Head of caudate nucleus (tissue), 42 donors: ENCODE results near the gene FBXO34.

ENCODE experiments used
- DNase-seq, 42 donors: peaks; one replicate each; pipeline versions ENCODE4 v3.0.0 to v3.0.0-alpha.2; 2020 to 2021; ENCODE audit warnings: mixed read lengths in 7 of 42
- intact Hi-C: fragments of 100-400 bp; cut with DNase I; formaldehyde crosslinking; loops from one replicate; pipeline ENCODE4 v1.15.0; 2022

FBXO34 gene

GRCh38 chr14:55270832-55271571 is at the start of gene FBXO34:
FBXO34 (plus strand) TSS chr14:55271421; CDS start chr14:55350391, 78,970 bp downstream.
- DNase-seq = peak; percentile 97 to 100 (median 99)
- intact Hi-C loops = loop anchor here (5.0 to 10.0 kb wide), 3 partner anchors 81 to 706 kb away; partner anchors contain the start of genes ATG14 and SAMD4A

- intact Hi-C loops = no loop called here
- no peak for DNase-seq
Observed at GRCh38 chr14:55221968-55222367, 49.3 kb upstream of the FBXO34 start.

- no peak for DNase-seq
- intact Hi-C loops = no loop called here
Observed at GRCh38 chr14:55223364-55223763, 47.9 kb upstream of the FBXO34 start.

GRCh38 chr14:55228261-55228660 is 43.0 kb upstream of the FBXO34 start:
- intact Hi-C loops = no loop called here
- DNase-seq = no peak

- no peak for DNase-seq
- intact Hi-C loops = no loop called here
Observed at GRCh38 chr14:55233591-55233990, 37.6 kb upstream of the FBXO34 start.

- no peak for DNase-seq
- intact Hi-C loops = no loop called here
Observed at GRCh38 chr14:55238019-55238680, 33.1 kb upstream of the FBXO34 start.

GRCh38 chr14:55239320-55239719 is 31.9 kb upstream of the FBXO34 start:
- intact Hi-C loops = no loop called here
- no peak for DNase-seq

- DNase-seq = peak in 14 of 42 donors; percentile 3 to 50 (median 12)
- intact Hi-C loops = no loop called here
Observed at GRCh38 chr14:55240526-55241178, 30.6 kb upstream of the FBXO34 start.

- intact Hi-C loops = no loop called here
- no peak for DNase-seq
Observed at GRCh38 chr14:55241673-55242072, 29.5 kb upstream of the FBXO34 start.

- no peak for DNase-seq
- intact Hi-C loops = no loop called here
Observed at GRCh38 chr14:55243386-55243785, 27.8 kb upstream of the FBXO34 start.

GRCh38 chr14:55243813-55244212 is 27.4 kb upstream of the FBXO34 start:
- intact Hi-C loops = no loop called here
- DNase-seq = no peak

GRCh38 chr14:55245657-55246268 is 25.5 kb upstream of the FBXO34 start:
- intact Hi-C loops = no loop called here
- DNase-seq = peak in 14 of 42 donors; percentile 6 to 54 (median 37)

GRCh38 chr14:55248411-55248810 is 22.8 kb upstream of the FBXO34 start:
- intact Hi-C loops = no loop called here

GRCh38 chr14:55249423-55249822 is 21.8 kb upstream of the FBXO34 start:
- intact Hi-C loops = no loop called here
- no peak for DNase-seq

More at GRCh38 chr14:55248411-55248810, 22.8 kb upstream of the FBXO34 start:
- DNase-seq = no peak

GRCh38 chr14:55253276-55253675 is 17.9 kb upstream of the FBXO34 start:
- DNase-seq = no peak
- intact Hi-C loops = no loop called here

- intact Hi-C loops = no loop called here
Observed at GRCh38 chr14:55254581-55254980, 16.6 kb upstream of the FBXO34 start.

GRCh38 chr14:55255979-55256378 is 15.2 kb upstream of the FBXO34 start:
- DNase-seq = no peak
- intact Hi-C loops = no loop called here

More at GRCh38 chr14:55254581-55254980, 16.6 kb upstream of the FBXO34 start:
- no peak for DNase-seq

GRCh38 chr14:55256586-55256985 is 14.6 kb upstream of the FBXO34 start:
- DNase-seq = no peak
- intact Hi-C loops = no loop called here

- intact Hi-C loops = no loop called here
Observed at GRCh38 chr14:55265197-55265596, 6.0 kb upstream of the FBXO34 start.

GRCh38 chr14:55267820-55268219 is 3.4 kb upstream of the FBXO34 start:
- intact Hi-C loops = no loop called here

More at GRCh38 chr14:55265197-55265596, 6.0 kb upstream of the FBXO34 start:
- DNase-seq = no peak

More at GRCh38 chr14:55267820-55268219, 3.4 kb upstream of the FBXO34 start:
- DNase-seq = peak in 1 of 42 donors; percentile 20
